Endodermal cell (in vitro differentiated cells): ENCODE data around the gene GPR107. TPM values are rescaled to one million over a fixed set of nuclear protein-coding genes. Genes with fewer than 3 reads are reported as not detected.

Source experiments
- DNase-seq: peaks from one replicate; pipeline ENCODE4 v3.0.0-alpha.2; 2017
- H3K27ac ChIP-seq: 2 replicates; pipeline ENCODE4 v1.5.1; 2013; ENCODE audit warnings: mild to moderate bottlenecking, low read depth, low read length, moderate library complexity
- H3K27me3 ChIP-seq: 2 replicates; pipeline ENCODE4 v1.6.1; 2013; ENCODE audit warnings: mild to moderate bottlenecking, low read length, moderate library complexity; ENCODE audit not compliant: insufficient read depth, control insufficient read depth, poor library complexity, severe bottlenecking
- H3K36me3 ChIP-seq: 2 replicates; pipeline ENCODE4 v1.7.0; 2013; ENCODE audit warnings: mild to moderate bottlenecking, low read length, moderate library complexity; ENCODE audit not compliant: control insufficient read depth, insufficient read depth
- H3K4me1 ChIP-seq: one replicate; pipeline ENCODE4 v1.7.0; 2013; ENCODE audit warnings: low read length; ENCODE audit not compliant: control insufficient read depth, insufficient read depth
- H3K4me3 ChIP-seq: 2 replicates; pipeline ENCODE4 v1.5.1; 2013; ENCODE audit warnings: mild to moderate bottlenecking, low read length, moderate library complexity
- H3K9ac ChIP-seq: 2 replicates; pipeline ENCODE4 v1.6.1; 2013; ENCODE audit warnings: mild to moderate bottlenecking, low read length, moderate library complexity; ENCODE audit not compliant: poor library complexity, severe bottlenecking; ENCODE audit errors: extremely low read depth
- H3K9me3 ChIP-seq: 2 replicates; pipeline ENCODE4 v1.6.1; 2013; ENCODE audit warnings: mild to moderate bottlenecking, low read length, moderate library complexity; ENCODE audit not compliant: control insufficient read depth
- H3K27ac Mint-ChIP-seq: 2 replicates; pipeline ENCODE4 v1.8.0; 2020; ENCODE audit warnings: mixed read lengths
- H3K27me3 Mint-ChIP-seq: 2 replicates; pipeline ENCODE4 v1.8.0; 2021; ENCODE audit warnings: mild to moderate bottlenecking, mixed read lengths; ENCODE audit not compliant: insufficient read depth
- H3K36me3 Mint-ChIP-seq: 2 replicates; pipeline ENCODE4 v1.8.0; 2020; ENCODE audit warnings: low read depth, mixed read lengths
- H3K4me1 Mint-ChIP-seq: 2 replicates; pipeline ENCODE4 v1.8.0; 2020; ENCODE audit warnings: mixed read lengths
- H3K4me3 Mint-ChIP-seq: 2 replicates; pipeline ENCODE4 v1.8.0; 2020; ENCODE audit warnings: mild to moderate bottlenecking, moderate library complexity, mixed read lengths
- H3K9me3 Mint-ChIP-seq: 2 replicates; pipeline ENCODE4 v1.8.0; 2020; ENCODE audit warnings: mild to moderate bottlenecking, mixed read lengths
- WGBS, 2 experiments: methylation state at CpG; one replicate each; pipeline versions ENCODE4 v1.1.5 to v1.1.7; 2013; ENCODE audit warnings: missing lambda C conversion rate in 2 of 2, mixed read lengths in 1 of 2; ENCODE audit not compliant: insufficient coverage in 1 of 2, insufficient read length in 1 of 2; 5-methylcytosine and 5-hydroxymethylcytosine counted together
- total RNA-seq, 2 donors: library from RNA; stranded (reverse); fragmentation: NEBNext Ultra II Directional in 1 of 2; extraction: Animal tissue kit (Norgen Biotek cat#: 25700) in 1 of 2; gene quantifications; 2 replicates in 1 of 2; 3 replicates in 1 of 2; pipeline ENCODE4 v1.2.1, GENCODE V29; 2021
- TF ChIP-seq, protein P1 (sequence below): fragments of 200-600 bp; sonication (generic); conservative IDR thresholded peaks from 2 replicates; pipeline ENCODE4 v1.5.0; 2021; ENCODE audit warnings: antibody characterized with exemption, mild to moderate bottlenecking

Gene GPR107
- total RNA-seq, 2 donors from 2014 or later, result 50.7 to 62.0 TPM

DNA sequence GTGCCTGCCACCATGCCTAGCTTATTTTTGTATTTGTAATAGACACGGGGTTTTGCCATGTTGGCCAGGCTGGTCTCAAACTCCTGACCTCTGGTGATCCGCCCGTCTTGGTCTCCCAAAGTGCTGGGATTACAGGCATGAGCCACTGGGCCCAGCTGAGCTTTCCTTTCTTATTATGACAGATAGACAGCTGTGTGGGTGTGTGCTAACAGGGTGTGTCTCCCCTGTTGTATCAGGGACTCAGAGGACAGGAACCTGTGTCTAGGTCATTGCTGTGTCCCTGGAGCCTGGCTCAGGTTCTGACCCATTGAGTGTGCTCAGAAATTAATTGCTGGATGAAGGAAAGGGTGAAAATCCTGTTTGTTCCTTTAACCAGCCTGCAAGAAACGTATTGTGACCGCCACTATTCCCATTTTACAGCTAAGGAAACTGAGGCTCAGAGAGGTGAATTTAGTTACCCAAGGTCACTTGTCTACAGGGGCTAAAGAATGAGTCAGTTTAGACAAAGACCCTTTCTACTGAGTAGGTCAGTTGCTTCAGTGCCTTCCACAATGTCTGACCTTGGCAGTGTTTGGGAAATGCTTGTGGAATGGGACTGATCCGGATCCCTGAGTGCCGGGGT is 135.3 kb downstream of the GPR107 start:
- Mint-ChIP-seq H3K4me1 (peaks cover 19% of the 10 kb centered on the region), H3K27ac (no peak overlapping the region), H3K27me3 (no peaks in the 10 kb centered on the region), H3K4me3 (no peak overlapping the region), H3K9me3 (no peaks in the 10 kb centered on the region), H3K36me3 (no peaks in the 10 kb centered on the region)
- TF ChIP-seq, protein P1, sequence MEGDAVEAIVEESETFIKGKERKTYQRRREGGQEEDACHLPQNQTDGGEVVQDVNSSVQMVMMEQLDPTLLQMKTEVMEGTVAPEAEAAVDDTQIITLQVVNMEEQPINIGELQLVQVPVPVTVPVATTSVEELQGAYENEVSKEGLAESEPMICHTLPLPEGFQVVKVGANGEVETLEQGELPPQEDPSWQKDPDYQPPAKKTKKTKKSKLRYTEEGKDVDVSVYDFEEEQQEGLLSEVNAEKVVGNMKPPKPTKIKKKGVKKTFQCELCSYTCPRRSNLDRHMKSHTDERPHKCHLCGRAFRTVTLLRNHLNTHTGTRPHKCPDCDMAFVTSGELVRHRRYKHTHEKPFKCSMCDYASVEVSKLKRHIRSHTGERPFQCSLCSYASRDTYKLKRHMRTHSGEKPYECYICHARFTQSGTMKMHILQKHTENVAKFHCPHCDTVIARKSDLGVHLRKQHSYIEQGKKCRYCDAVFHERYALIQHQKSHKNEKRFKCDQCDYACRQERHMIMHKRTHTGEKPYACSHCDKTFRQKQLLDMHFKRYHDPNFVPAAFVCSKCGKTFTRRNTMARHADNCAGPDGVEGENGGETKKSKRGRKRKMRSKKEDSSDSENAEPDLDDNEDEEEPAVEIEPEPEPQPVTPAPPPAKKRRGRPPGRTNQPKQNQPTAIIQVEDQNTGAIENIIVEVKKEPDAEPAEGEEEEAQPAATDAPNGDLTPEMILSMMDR, result no peak
- no peak for DNase-seq
- no peaks in the 10 kb centered on the region for H3K9me3 ChIP-seq
- no peak overlapping the region for H3K9ac ChIP-seq
- whole genome bisulfite sequencing, 2 experiments, result 92 to 97% methylated on average over 7 of the region's 7 CpGs
- no peak overlapping the region for H3K4me3 ChIP-seq
- no peaks in the 10 kb centered on the region for H3K27me3 ChIP-seq
- H3K27ac ChIP-seq, result no peak overlapping the region
- no peaks in the 10 kb centered on the region for H3K36me3 ChIP-seq
- H3K4me1 ChIP-seq, result no peaks in the 10 kb centered on the region

Other genes with a start within 250 kb of the GPR107 start
- gene TOR1A, start 229.8 kb upstream of the GPR107 start, total RNA-seq, result 10 to 100 TPM; 48.4 to 49.9 TPM
- gene C9orf78, start 218.6 kb upstream of the GPR107 start, total RNA-seq, result 10 to 100 TPM; 29.9 to 34.1 TPM
- gene USP20, start 218.4 kb upstream of the GPR107 start, total RNA-seq, result 10 to 100 TPM; 24.4 to 25.8 TPM
- gene FNBP1, start 10.7 kb upstream of the GPR107 start, total RNA-seq, result 10 to 100 TPM; 41.4 to 43.3 TPM
- gene NCS1, start 118.5 kb downstream of the GPR107 start, total RNA-seq, result 10 to 100 TPM; 40.6 to 47.7 TPM
- 1 to 10 TPM; 3.3 to 3.9 TPM for gene HMCN2, start 211.9 kb downstream of the GPR107 start, total RNA-seq